Muscle layer of colon (tissue), 2 donors: ENCODE results near the gene EXO5.
"Not testable (repeated sequence)": the region's sequence is repeated elsewhere in the genome, so short reads cannot be mapped to it uniquely, and the experiment has no call there.

Experiments
- H3K27ac ChIP-seq: one replicate; pipeline ENCODE4 v1.7.0; 2013; ENCODE audit warnings: low read depth, mild to moderate bottlenecking, low read length, moderate library complexity
- H3K27me3 ChIP-seq, 2 donors: one replicate each; pipeline ENCODE4 v1.7.0; 2013; ENCODE audit warnings: low read length in 2 of 2, mild to moderate bottlenecking in 2 of 2; ENCODE audit not compliant: insufficient read depth in 2 of 2, control insufficient read depth in 1 of 2
- H3K36me3 ChIP-seq: one replicate; pipeline ENCODE4 v1.7.0; 2013; ENCODE audit warnings: mild to moderate bottlenecking, low read length; ENCODE audit not compliant: insufficient read depth
- H3K4me1 ChIP-seq: one replicate; pipeline ENCODE4 v1.7.0; 2013; ENCODE audit warnings: mild to moderate bottlenecking, low read length; ENCODE audit not compliant: insufficient read depth
- H3K4me3 ChIP-seq, 2 donors: one replicate each; pipeline ENCODE4 v1.7.0; 2013; ENCODE audit warnings: low read length in 2 of 2, low read depth in 1 of 2, mild to moderate bottlenecking in 1 of 2, moderate library complexity in 1 of 2
- H3K9ac ChIP-seq: one replicate; pipeline ENCODE4 v1.7.0; 2013; ENCODE audit warnings: low read length
- H3K9me3 ChIP-seq: one replicate; pipeline ENCODE4 v1.7.0; 2013; ENCODE audit warnings: mild to moderate bottlenecking, low read length
- donor health status: abdominal sarcoma.
- donor health status: Adenocarcinoma of cecum.

EXO5 gene, protein sequence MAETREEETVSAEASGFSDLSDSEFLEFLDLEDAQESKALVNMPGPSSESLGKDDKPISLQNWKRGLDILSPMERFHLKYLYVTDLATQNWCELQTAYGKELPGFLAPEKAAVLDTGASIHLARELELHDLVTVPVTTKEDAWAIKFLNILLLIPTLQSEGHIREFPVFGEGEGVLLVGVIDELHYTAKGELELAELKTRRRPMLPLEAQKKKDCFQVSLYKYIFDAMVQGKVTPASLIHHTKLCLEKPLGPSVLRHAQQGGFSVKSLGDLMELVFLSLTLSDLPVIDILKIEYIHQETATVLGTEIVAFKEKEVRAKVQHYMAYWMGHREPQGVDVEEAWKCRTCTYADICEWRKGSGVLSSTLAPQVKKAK

DNA sequence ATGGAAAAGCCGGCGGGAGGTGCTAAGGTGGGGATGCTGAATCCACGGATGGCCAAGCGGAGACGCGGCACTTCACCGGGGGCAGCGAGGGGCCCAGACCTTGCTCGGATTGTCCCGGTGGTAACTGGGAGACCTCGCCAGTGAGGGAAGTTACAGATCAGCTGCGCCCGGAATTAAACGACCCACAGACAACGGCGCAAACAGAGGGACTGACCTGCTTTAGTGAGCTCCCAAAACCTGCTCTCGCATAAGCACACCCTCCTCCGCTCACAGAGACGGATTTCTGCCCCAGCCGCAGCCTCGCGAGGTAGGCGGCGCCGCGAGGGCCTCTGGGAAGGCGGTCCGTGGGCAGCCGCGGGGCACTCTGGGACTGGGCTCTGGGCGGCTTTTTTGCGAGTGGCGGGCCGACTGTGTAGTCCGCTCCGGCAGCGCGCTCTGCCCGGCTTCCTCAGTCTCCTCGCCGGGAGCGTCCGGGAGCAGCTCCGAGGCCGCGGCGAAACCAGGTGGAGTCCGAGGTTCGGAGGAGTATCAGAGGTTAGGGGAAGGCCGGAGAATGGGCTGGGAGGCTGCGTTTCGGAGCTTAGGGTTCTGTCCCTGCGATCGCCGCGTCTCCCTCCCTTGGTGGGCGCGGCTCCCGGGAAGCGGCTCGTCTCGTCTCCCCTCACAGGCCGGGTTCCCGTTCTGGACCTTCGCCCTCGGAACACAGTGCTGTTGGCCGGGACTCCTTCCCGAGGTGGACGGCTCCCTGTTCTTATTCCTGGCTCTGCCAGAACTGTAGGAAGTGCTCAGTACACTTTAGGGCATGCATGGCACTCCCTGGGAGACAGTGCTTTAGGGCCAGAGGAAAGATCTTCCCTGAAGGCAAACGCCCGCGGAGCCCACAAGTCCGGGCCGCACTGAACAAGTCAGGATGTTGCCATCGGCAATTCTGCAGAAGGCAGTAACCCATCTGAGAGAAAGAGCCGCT, at the start of gene EXO5:
Gene EXO5, plus strand, starts transcription at position 393 of the 967 bp plus-strand sequence. CDS start 5,778 bp downstream, outside the sequence.
- Histone ChIP-seq H3K9ac (peak within 1 kb of the TSS; percentile 74), H3K27me3 (no peaks in the 10 kb centered on the region), H3K27ac (peak within 1 kb of the TSS; percentile 5), H3K4me3 (peak within 1 kb of the TSS; percentile 43 to 72), H3K9me3 (peaks cover 5% of the 10 kb centered on the region), H3K36me3 (no peaks in the 10 kb centered on the region), H3K4me1 (peaks cover 9% of the 10 kb centered on the region)

- no peaks in the 10 kb centered on the region for H3K27me3 ChIP-seq
- no peak overlapping the region for H3K9ac ChIP-seq
- H3K9me3 ChIP-seq, result peaks cover 46% of the 10 kb centered on the region
- no peak overlapping the region for H3K27ac ChIP-seq
- no peaks in the 10 kb centered on the region for H3K36me3 ChIP-seq
- no peak overlapping the region for H3K4me3 ChIP-seq
- H3K4me1 ChIP-seq, result no peaks in the 10 kb centered on the region
Measured at GRCh38 chr1:40462956-40463590, 45.5 kb upstream of the EXO5 start.

DNA sequence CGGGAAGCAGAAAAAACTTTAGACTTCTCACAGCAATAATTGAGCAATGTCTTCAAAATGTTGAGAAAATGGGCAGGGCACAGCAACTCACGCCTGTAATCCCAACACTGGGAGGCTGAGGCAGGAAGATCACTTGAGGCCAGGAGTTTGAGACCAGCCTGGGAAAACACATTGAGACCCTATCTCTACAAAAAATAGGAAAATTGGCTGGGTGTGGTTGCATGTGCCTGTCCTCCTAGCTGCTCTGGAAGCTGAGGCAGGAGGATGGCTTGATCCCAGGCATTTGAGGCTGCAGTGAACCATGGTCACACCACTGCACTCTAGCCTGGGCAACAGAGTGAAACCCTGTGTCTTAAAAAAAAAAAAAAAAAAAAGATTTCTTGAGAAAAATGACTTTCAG, 39.2 kb upstream of the EXO5 start:
- Histone ChIP-seq H3K27me3 (no peaks in the 10 kb centered on the region), H3K4me1 (no peaks in the 10 kb centered on the region), H3K9me3 (peaks cover 40% of the 10 kb centered on the region)

DNA sequence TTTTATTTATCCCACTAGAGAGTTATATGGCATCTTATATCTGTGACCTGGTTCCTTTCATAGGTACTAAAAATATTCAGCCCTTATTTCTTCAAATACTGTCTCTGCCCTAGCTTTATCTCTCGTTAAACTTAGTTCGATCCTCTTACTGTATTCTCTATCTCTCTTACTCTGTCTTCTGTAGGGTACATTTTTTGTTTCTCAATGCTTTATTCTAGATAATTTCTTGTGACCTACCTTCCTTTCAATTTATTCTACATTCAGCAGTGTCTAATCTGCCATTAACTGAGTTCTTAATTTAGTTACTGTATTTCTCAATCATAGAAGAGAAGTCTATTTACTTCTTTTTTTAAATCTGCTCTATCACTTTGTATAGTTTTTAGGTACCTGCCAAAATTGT, 33.3 kb upstream of the EXO5 start:
- Histone ChIP-seq H3K27ac (no peak overlapping the region), H3K9ac (no peak overlapping the region), H3K4me3 (no peak overlapping the region), H3K36me3 (no peaks in the 10 kb centered on the region), H3K27me3 (no peaks in the 10 kb centered on the region), H3K4me1 (peaks cover 10% of the 10 kb centered on the region), H3K9me3 (peaks cover 4% of the 10 kb centered on the region)

More for the DNA sequence above, 39.2 kb upstream of the EXO5 start:
- Histone ChIP-seq H3K27ac (no peak overlapping the region), H3K4me3 (no peak overlapping the region), H3K36me3 (no peaks in the 10 kb centered on the region), H3K9ac (no peak overlapping the region)

DNA sequence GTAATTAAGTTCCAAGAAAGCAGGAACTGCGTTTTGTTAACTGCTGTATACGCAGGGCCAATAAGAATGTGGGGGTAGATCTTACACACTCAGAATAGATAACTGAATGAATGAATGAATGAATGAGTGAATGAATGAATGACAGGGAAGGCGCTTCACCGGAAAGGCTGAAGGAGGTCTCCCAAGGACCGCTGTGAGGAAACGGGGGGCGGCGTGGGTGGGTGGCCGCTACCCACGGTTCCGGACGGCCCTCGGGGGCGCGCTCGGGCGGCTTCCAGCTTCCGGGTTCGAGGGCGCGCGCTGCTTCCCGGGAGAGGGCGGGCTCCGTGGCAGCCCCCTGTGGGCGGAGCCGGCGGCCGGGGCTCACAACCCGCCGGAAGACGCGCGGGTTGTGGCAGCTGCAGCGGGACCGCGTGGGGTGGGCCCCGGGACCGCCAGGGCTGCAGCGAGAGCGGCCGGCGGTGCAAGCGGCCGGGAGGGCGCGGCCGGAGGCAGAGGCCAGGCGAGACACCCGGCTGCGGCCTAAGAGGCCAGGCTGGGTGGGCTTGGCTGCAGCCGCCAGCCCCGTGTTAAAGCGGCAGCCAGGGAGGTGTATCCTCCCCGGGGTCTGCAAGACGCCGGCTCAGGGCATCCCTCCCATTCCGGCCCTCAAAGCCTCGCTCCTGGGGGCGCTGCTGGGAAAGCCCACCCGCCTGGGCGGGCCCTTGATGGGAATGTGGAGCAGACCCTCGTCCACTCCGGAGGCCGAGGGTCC, 31.5 kb upstream of the EXO5 start, which contains the start of gene ZFP69:
Gene ZFP69, plus strand, starts transcription at position 367 of the 754 bp plus-strand sequence. CDS start 2,072 bp downstream, outside the sequence.
- peak within 1 kb of the TSS; percentile 54 for H3K9ac ChIP-seq
- H3K4me3 ChIP-seq, result peak within 1 kb of the TSS; percentile 51 to 78
- H3K27ac ChIP-seq, result peak within 1 kb of the TSS; percentile 86
- H3K27me3 ChIP-seq, result no peaks in the 10 kb centered on the region
- peaks cover 4% of the 10 kb centered on the region for H3K9me3 ChIP-seq
- peaks cover 10% of the 10 kb centered on the region for H3K4me1 ChIP-seq
- peaks cover 3% of the 10 kb centered on the region for H3K36me3 ChIP-seq

- H3K36me3 ChIP-seq, result peaks cover 8% of the 10 kb centered on the region
- peak overlapping the region; percentile 51 to 78 for H3K4me3 ChIP-seq
- H3K9ac ChIP-seq, result peak overlapping the region; percentile 54
- H3K27me3 ChIP-seq, result no peaks in the 10 kb centered on the region
- no peak overlapping the region for H3K27ac ChIP-seq
- peaks cover 10% of the 10 kb centered on the region for H3K4me1 ChIP-seq
- peaks cover 4% of the 10 kb centered on the region for H3K9me3 ChIP-seq
Measured at GRCh38 chr1:40477678-40478053, 30.9 kb upstream of the EXO5 start.

DNA sequence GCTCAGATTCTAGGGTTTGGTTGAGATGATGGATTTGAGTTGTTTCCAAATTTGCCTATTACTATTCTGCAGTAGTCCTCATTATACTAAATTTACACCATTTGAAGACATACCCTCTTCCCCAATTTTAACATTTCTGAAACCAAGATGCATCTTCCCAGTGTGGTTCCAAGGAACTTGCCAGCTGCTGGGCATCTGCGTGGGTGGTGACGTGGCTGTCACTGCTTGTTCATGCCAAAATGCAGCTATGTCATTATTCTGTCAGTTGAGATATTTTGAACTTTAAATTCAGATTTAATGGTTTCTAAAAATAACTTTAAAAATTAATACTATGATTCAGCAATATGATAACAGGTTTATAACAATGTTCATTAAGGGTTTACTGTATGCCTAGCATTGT, 30.3 kb upstream of the EXO5 start:
- H3K9ac ChIP-seq, result no peak overlapping the region
- H3K9me3 ChIP-seq, result no peaks in the 10 kb centered on the region
- peaks cover 10% of the 10 kb centered on the region for H3K4me1 ChIP-seq
- H3K27me3 ChIP-seq, result no peaks in the 10 kb centered on the region
- peaks cover 8% of the 10 kb centered on the region for H3K36me3 ChIP-seq
- H3K4me3 ChIP-seq, result peak overlapping the region; percentile 51 to 78
- no peak overlapping the region for H3K27ac ChIP-seq

DNA sequence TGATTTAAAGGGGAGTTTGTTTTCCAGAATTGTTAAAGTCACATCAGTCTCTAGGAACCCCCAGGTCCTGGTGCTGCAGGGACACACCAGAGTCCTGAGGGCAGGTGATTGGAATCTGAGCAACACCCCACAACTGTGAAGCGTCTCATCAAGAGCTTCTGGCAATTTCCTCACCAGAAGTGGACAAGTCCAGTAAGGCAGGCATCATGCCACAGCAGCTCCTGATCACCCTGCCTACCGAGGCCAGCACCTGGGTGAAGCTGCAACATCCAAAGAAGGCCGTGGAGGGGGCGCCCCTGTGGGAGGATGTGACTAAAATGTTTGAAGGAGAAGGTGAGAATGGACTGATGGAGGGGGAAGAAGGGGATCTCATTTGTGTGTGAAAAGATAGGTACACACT, 29.4 kb upstream of the EXO5 start:
- no peak overlapping the region for H3K27ac ChIP-seq
- H3K4me3 ChIP-seq, result no peak overlapping the region
- peaks cover 10% of the 10 kb centered on the region for H3K4me1 ChIP-seq
- H3K36me3 ChIP-seq, result peaks cover 8% of the 10 kb centered on the region
- no peaks in the 10 kb centered on the region for H3K27me3 ChIP-seq
- H3K9ac ChIP-seq, result no peak overlapping the region
- H3K9me3 ChIP-seq, result no peaks in the 10 kb centered on the region

GRCh38 chr1:40495315-40495903, 13.2 kb upstream of the EXO5 start:
- Histone ChIP-seq H3K36me3 (peaks cover 36% of the 10 kb centered on the region), H3K27me3 (no peaks in the 10 kb centered on the region), H3K4me3 (no peak overlapping the region), H3K4me1 (no peaks in the 10 kb centered on the region), H3K27ac (no peak overlapping the region), H3K9me3 (peaks cover 30% of the 10 kb centered on the region), H3K9ac (no peak overlapping the region)

GRCh38 chr1:40502651-40503050, 5.9 kb upstream of the EXO5 start:
- H3K27me3 ChIP-seq, H3K4me3 ChIP-seq, H3K27ac ChIP-seq, H3K36me3 ChIP-seq, H3K9ac ChIP-seq, H3K4me1 ChIP-seq: not testable (repeated sequence)
- peaks cover 11% of the 10 kb centered on the region for H3K9me3 ChIP-seq
